ENCODE measurements around the gene POLR3A.

The POLR3A gene

DNA sequence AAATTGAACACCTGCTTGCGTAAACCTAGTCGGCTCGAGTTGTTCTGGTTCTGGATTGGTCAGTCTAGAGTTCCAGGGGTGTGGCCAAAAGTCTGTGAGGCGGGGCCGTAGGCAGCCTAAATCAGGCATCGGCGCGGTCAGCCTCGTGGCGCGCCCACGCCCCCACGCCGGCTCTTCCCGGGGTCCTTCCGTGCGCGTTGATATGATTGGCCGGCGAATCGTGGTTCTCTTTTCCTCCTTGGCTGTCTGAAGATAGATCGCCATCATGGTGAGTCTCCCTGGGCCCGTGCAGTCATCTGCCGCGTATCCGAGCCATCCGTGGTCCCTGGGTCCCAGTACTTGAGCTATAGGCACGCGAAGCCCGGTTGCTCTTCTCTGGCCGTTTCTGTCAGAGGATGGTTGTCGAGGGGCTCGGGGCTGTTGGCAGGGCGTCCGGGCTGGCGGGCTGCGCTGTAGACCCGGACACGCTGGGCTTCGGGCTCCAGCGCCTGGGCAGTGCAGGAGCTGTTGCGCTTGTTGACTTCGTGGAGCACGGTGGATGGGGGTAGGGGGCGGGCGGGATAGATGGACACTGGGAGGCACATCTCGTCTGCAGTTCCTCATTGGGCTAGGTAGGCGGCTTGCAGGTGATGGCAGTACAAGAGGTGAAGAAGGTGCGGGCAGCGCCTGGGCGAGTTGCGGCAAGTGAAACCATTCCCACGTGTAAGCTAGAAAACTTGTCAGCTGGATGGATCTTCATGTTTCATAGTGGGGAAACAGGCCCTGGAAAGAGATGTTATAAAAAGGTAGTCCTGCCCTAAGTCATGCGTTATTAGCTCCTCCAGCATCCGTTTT lies 4.5 kb upstream of the POLR3A start, which contains the start of gene RPS24:
TSS of gene RPS24 (plus strand) at position 227 of the 834 bp plus-strand sequence. CDS start at position 266, 39 bp downstream.
- peak within 1 kb of the TSS; percentile 71 for H3K9ac ChIP-seq (ENCODE audit: low read length)
- no peaks in the 10 kb centered on the region for H3K36me3 ChIP-seq (ENCODE audit: control insufficient read depth, insufficient read depth, low read length)
- H3K9me3 ChIP-seq (ENCODE audit: control insufficient read depth, low read length): no peaks in the 10 kb centered on the region
- H3K4me3 ChIP-seq (ENCODE audit: low read length): peak within 1 kb of the TSS; percentile 48
- H3K27me3 ChIP-seq (ENCODE audit: control insufficient read depth, insufficient read depth, low read length): no peaks in the 10 kb centered on the region
- peaks cover 17% of the 10 kb centered on the region for H3K4me1 ChIP-seq (ENCODE audit: control insufficient read depth, insufficient read depth, low read length)

DNA sequence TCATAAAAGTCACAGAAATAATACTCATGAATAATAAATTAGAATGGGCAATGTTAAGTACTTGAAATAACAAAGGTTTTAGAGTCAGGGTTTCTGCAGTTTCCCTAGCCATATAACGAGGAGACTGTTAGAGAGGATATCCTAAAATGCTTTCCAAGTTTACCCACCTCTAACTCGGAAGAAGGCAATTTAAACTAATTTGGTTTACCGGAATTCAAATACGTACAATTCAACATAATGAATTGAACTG lies 4.0 kb upstream of the POLR3A start:
- H3K36me3 ChIP-seq (ENCODE audit: control insufficient read depth, insufficient read depth, low read length): no peaks in the 10 kb centered on the region
- no peaks in the 10 kb centered on the region for H3K9me3 ChIP-seq (ENCODE audit: control insufficient read depth, low read length)
- no peak overlapping the region for H3K4me3 ChIP-seq (ENCODE audit: low read length)
- H3K27me3 ChIP-seq (ENCODE audit: control insufficient read depth, insufficient read depth, low read length): no peaks in the 10 kb centered on the region
- H3K4me1 ChIP-seq (ENCODE audit: control insufficient read depth, insufficient read depth, low read length): peaks cover 20% of the 10 kb centered on the region
- H3K9ac ChIP-seq (ENCODE audit: low read length): no peak overlapping the region

DNA sequence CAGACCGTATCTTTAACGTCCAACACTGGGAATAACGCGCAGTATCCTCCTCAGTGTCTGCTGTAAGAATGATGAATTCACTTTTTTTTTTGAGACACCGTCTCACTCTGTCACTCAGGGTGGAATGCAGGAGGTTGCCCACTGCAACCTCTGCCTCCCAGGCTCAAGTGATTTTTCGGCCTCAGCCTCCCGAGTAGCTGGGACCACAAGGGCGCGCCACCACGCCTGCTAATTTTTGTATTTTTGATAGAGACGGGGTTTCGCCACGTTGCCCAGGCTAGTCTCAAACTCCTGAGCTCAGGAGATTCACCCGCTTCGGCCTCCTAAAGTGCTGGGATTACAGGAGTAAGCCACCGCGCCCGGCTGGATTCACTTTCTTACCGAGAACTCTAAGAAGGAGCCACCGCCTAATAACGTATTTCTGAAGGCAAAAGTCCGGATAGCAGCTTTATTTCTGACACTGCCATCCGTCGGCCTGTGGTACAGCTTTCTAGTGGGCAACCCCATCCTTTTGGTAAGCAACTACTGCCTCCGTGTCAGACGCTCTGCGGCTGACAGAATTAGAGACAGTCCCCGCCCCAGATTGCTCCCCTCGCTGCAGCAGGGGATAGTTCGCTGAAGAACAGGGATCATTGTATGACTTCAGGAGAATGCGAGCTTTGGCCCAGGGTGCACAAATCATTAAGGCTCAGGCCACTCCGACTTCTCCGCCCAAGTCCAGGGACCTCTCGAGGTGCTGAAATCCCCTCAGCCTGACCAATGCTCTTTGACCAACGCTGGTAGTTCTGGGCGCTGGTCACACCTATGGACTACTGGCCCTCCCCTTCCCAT lies 662 bp downstream of the POLR3A start:
- peaks cover 15% of the 10 kb centered on the region for H3K4me1 ChIP-seq (ENCODE audit: control insufficient read depth, insufficient read depth, low read length)
- H3K9ac ChIP-seq (ENCODE audit: low read length): peak overlapping the region; percentile 95
- peak overlapping the region; percentile 99 for H3K4me3 ChIP-seq (ENCODE audit: low read length)
- H3K9me3 ChIP-seq (ENCODE audit: control insufficient read depth, low read length): no peaks in the 10 kb centered on the region
- no peaks in the 10 kb centered on the region for H3K36me3 ChIP-seq (ENCODE audit: control insufficient read depth, insufficient read depth, low read length)
- no peaks in the 10 kb centered on the region for H3K27me3 ChIP-seq (ENCODE audit: control insufficient read depth, insufficient read depth, low read length)

DNA sequence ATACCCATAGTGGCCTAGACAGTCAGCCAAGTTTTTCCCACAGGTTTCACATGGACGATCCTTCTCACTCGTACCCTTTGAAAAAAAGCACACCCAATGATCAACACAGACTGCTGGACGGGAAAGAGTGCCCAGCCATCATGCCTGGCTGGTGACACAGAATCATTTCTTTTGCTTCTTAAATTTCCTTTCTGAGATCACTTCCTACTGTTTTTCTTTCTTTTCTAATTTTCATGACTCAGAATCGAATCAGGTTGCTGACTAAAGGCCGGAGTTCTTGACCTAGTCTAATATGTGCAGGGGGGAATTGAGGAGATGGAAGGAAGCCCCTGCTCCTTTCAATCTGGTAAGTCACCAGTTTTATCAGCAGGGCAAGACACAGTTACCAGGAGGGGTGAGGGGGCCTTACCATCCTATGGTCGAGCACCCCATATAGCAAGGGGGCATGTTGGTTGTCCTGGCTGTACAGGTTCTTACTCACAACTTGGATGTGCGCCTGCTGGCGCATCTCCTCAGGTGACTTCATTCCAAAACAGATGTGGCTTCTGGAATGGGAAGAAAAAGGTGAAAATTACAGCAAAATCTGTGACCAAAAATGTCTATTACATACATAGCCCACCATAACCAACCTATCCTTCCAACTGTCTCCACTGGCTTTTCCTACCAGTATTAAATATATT lies 3.5 kb downstream of the POLR3A start:
- H3K4me1 ChIP-seq (ENCODE audit: control insufficient read depth, insufficient read depth, low read length): peaks cover 15% of the 10 kb centered on the region
- peaks cover 4% of the 10 kb centered on the region for H3K36me3 ChIP-seq (ENCODE audit: control insufficient read depth, insufficient read depth, low read length)
- H3K9ac ChIP-seq (ENCODE audit: low read length): no peak overlapping the region
- no peaks in the 10 kb centered on the region for H3K9me3 ChIP-seq (ENCODE audit: control insufficient read depth, low read length)
- no peak overlapping the region for H3K4me3 ChIP-seq (ENCODE audit: low read length)
- H3K27me3 ChIP-seq (ENCODE audit: control insufficient read depth, insufficient read depth, low read length): no peaks in the 10 kb centered on the region

DNA sequence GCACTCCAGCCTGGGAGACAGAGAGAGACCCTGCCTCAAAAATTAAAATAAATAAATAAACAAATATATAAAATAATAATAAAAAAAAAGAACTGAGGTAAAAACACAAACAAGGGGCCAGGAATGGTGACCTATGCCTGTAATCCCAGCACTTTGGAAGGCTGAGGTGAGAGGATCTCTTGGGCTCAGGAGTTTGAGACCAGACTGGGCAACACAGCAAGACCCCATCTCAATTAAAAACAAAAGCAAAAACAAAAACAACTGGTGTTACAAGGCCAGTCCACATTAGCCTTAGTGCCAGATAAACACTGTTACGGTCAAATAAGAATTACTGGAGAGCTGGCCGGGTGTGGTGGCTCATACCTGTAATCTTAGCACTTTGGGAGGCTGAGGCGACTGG lies 5.6 kb downstream of the POLR3A start:
- Histone ChIP-seq H3K4me3 (ENCODE audit: low read length) (no peak overlapping the region), H3K27me3 (ENCODE audit: control insufficient read depth, insufficient read depth, low read length) (no peaks in the 10 kb centered on the region), H3K4me1 (ENCODE audit: control insufficient read depth, insufficient read depth, low read length) (peaks cover 9% of the 10 kb centered on the region), H3K36me3 (ENCODE audit: control insufficient read depth, insufficient read depth, low read length) (peaks cover 7% of the 10 kb centered on the region), H3K9ac (ENCODE audit: low read length) (no peak overlapping the region), H3K9me3 (ENCODE audit: control insufficient read depth, low read length) (no peaks in the 10 kb centered on the region)

DNA sequence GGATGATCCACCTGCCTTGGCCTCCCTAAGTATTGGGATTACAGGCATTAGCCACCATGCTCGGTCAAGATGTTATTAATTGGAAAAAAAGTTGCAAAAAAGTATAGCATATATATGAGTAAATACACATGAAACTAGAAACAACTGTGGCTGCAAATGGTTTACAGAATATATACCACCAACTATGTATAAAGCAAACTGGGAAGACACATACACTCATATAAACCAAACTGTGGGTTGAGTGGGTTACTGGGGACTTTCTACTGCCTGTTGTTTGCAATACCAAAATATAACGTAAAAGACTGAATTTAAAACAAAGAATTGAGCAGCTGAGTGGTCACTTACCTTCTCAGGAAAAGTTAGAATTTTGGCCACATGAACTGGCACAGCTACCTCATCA lies 8.1 kb downstream of the POLR3A start:
- no peaks in the 10 kb centered on the region for H3K9me3 ChIP-seq (ENCODE audit: control insufficient read depth, low read length)
- no peak overlapping the region for H3K4me3 ChIP-seq (ENCODE audit: low read length)
- H3K9ac ChIP-seq (ENCODE audit: low read length): no peak overlapping the region
- H3K27me3 ChIP-seq (ENCODE audit: control insufficient read depth, insufficient read depth, low read length): no peaks in the 10 kb centered on the region
- H3K4me1 ChIP-seq (ENCODE audit: control insufficient read depth, insufficient read depth, low read length): no peaks in the 10 kb centered on the region
- H3K36me3 ChIP-seq (ENCODE audit: control insufficient read depth, insufficient read depth, low read length): peaks cover 8% of the 10 kb centered on the region

DNA sequence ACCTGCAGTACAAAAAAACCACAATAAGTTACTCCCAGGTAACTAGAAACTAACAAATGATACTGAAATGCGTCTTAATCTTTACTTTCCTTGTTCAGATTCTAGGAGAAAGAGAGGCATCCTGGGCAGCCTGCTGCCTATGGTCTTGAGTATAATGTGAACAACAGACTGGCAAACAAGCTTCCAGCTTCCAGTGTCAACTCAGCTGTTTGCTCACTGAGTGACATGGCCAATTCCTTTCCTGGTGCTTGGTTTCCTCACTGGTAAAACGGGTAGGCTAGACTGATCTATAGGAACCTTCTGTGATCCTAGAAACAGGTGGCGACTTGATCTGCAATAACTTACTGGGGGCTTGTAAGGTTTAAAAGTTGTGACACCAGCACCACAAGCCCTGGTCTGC lies 10.1 kb downstream of the POLR3A start:
- no peak overlapping the region for H3K4me3 ChIP-seq (ENCODE audit: low read length)
- H3K9ac ChIP-seq (ENCODE audit: low read length): no peak overlapping the region
- no peaks in the 10 kb centered on the region for H3K27me3 ChIP-seq (ENCODE audit: control insufficient read depth, insufficient read depth, low read length)
- H3K9me3 ChIP-seq (ENCODE audit: control insufficient read depth, low read length): no peaks in the 10 kb centered on the region
- peaks cover 8% of the 10 kb centered on the region for H3K36me3 ChIP-seq (ENCODE audit: control insufficient read depth, insufficient read depth, low read length)
- no peaks in the 10 kb centered on the region for H3K4me1 ChIP-seq (ENCODE audit: control insufficient read depth, insufficient read depth, low read length)

DNA sequence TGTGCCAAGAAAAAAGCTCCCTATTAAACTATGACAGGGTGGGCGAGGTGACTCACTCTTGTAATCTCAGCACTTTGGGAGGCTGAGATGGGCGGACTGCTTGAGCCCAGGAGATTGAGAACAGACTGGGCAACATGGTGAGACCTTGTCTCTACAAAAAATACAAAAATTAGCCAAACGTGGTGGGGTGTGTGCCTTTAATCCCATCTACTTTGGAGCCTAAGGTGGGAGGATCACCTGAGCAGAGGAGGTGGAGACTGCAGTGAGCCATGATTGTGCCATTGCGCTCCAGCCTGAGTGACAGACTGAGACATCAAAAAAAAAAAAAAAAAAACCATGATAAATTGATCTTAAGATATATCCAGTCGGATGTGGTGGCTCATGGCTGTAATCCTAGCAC lies 11.5 kb downstream of the POLR3A start:
- Histone ChIP-seq H3K4me1 (ENCODE audit: control insufficient read depth, insufficient read depth, low read length) (no peaks in the 10 kb centered on the region), H3K36me3 (ENCODE audit: control insufficient read depth, insufficient read depth, low read length) (peaks cover 8% of the 10 kb centered on the region), H3K9me3 (ENCODE audit: control insufficient read depth, low read length) (no peaks in the 10 kb centered on the region), H3K9ac (ENCODE audit: low read length) (no peak overlapping the region), H3K4me3 (ENCODE audit: low read length) (no peak overlapping the region), H3K27me3 (ENCODE audit: control insufficient read depth, insufficient read depth, low read length) (no peaks in the 10 kb centered on the region)

DNA sequence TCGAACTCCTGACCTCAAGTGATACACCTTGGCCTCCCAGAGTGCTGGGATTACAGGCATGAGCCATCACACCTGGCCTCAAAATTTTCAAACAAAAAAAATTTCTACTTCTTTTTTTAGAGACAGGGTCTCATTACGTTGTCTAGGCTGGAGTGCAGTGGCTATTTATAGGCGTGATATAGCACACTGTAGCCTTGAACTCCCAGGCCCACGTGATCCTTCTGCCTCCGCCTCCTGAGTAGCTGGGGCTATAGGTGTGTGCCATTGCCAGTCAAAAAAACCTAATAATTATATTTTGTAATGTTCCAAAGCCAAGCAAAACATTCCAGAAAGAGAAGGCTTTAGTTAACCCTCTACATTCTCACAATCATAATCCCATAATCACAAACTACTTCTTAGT lies 13.8 kb downstream of the POLR3A start:
- Histone ChIP-seq H3K27me3 (ENCODE audit: control insufficient read depth, insufficient read depth, low read length) (no peaks in the 10 kb centered on the region), H3K4me1 (ENCODE audit: control insufficient read depth, insufficient read depth, low read length) (no peaks in the 10 kb centered on the region), H3K9ac (ENCODE audit: low read length) (no peak overlapping the region), H3K9me3 (ENCODE audit: control insufficient read depth, low read length) (no peaks in the 10 kb centered on the region), H3K4me3 (ENCODE audit: low read length) (no peak overlapping the region), H3K36me3 (ENCODE audit: control insufficient read depth, insufficient read depth, low read length) (peaks cover 4% of the 10 kb centered on the region)

DNA sequence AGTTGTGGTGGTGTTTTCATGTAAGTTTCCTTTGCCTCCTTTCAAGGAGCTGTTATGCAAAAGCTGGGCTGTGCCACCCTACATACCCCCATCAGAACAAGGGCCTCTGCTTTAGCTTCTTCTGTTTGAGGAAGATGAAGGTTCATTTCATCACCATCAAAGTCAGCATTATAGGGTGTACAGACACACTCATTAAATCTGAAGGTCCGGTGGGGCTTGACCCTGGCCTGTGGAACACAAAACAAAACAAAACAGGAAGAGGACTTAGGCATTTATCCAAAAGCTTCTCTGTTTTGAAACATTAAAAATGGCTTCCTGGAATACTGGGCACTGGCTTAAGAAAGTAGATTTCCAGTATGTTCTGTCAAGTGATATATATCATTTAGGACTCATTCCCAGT lies 15.8 kb downstream of the POLR3A start:
- no peaks in the 10 kb centered on the region for H3K4me1 ChIP-seq (ENCODE audit: control insufficient read depth, insufficient read depth, low read length)
- no peak overlapping the region for H3K9ac ChIP-seq (ENCODE audit: low read length)
- H3K9me3 ChIP-seq (ENCODE audit: control insufficient read depth, low read length): no peaks in the 10 kb centered on the region
- H3K36me3 ChIP-seq (ENCODE audit: control insufficient read depth, insufficient read depth, low read length): peaks cover 6% of the 10 kb centered on the region
- no peaks in the 10 kb centered on the region for H3K27me3 ChIP-seq (ENCODE audit: control insufficient read depth, insufficient read depth, low read length)
- H3K4me3 ChIP-seq (ENCODE audit: low read length): no peak overlapping the region

DNA sequence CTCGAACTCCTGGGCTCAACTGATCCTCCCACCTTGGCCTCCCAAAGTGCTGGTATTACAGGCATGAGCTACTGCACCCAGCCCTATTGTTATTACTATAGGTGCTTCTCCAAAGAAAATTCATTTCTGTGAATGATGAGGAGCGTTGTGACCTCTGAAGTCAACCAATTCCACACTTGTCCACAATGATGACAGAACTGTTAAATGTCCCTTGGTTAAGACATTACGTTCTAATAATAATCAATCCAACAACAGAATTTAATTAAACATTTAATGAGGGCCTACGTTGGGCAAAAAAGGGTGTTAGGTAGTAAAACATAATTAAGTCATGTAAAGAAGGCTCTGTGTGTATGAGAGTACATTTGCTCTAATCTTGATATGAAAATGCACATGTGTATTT lies 18.2 kb downstream of the POLR3A start:
- peaks cover 6% of the 10 kb centered on the region for H3K36me3 ChIP-seq (ENCODE audit: control insufficient read depth, insufficient read depth, low read length)

DNA sequence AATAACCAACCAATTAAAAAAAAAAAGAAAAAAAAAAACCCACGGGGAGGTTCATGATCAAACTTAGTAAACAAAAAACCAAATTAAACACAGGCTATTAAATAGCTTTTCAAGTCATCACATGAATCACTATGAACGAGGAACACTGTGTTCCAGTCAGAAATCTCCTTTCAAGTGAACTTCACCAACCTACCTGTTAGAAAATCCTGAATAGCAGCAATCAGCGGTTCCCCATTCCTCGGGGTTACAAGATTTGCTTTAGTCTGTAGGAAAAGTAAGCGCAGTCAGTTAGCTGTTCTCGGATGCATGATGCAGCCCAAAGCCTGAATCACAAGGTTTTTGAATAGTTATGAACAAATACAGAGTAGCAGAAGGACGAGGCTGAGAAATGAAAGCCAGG lies 19.0 kb downstream of the POLR3A start:
- Histone ChIP-seq H3K9me3 (ENCODE audit: control insufficient read depth, low read length) (no peaks in the 10 kb centered on the region), H3K9ac (ENCODE audit: low read length) (no peak overlapping the region), H3K36me3 (ENCODE audit: control insufficient read depth, insufficient read depth, low read length) (peaks cover 6% of the 10 kb centered on the region), H3K4me3 (ENCODE audit: low read length) (no peak overlapping the region), H3K4me1 (ENCODE audit: control insufficient read depth, insufficient read depth, low read length) (no peaks in the 10 kb centered on the region), H3K27me3 (ENCODE audit: control insufficient read depth, insufficient read depth, low read length) (no peaks in the 10 kb centered on the region)

More for the DNA sequence above, 18.2 kb downstream of the POLR3A start:
- H3K9me3 ChIP-seq (ENCODE audit: control insufficient read depth, low read length): no peaks in the 10 kb centered on the region
- H3K4me1 ChIP-seq (ENCODE audit: control insufficient read depth, insufficient read depth, low read length): no peaks in the 10 kb centered on the region
- no peak overlapping the region for H3K4me3 ChIP-seq (ENCODE audit: low read length)
- H3K27me3 ChIP-seq (ENCODE audit: control insufficient read depth, insufficient read depth, low read length): no peaks in the 10 kb centered on the region
- no peak overlapping the region for H3K9ac ChIP-seq (ENCODE audit: low read length)
